Sigmoid colon (tissue), 7 donors: ENCODE data around the gene BRS3. TPM values are rescaled to one million over a fixed set of nuclear protein-coding genes. Genes with fewer than 3 reads are reported as not detected.

ENCODE experiments used
- DNase-seq: peaks from one replicate; pipeline ENCODE4 v3.0.0-alpha.2; 2019
- H3K27ac ChIP-seq, 4 donors: fragments of 200-600 bp; sonication (generic); one replicate each; pipeline ENCODE4 v1.5.1; 2016 to 2019; ENCODE audit warnings: mild to moderate bottlenecking in 1 of 4
- H3K27me3 ChIP-seq, 3 donors: fragments of 200-600 bp; sonication (generic); one replicate each; pipeline ENCODE4 v1.5.1; 2019; ENCODE audit warnings: mild to moderate bottlenecking in 1 of 3
- H3K36me3 ChIP-seq, 4 donors: fragments of 200-600 bp; sonication (generic); one replicate each; pipeline ENCODE4 v1.5.1; 2016 to 2019
- H3K4me1 ChIP-seq, 4 donors: fragments of 200-600 bp; sonication (generic); one replicate each; pipeline ENCODE4 v1.5.1; 2017 to 2019
- H3K4me3 ChIP-seq, 4 donors: fragments of 200-600 bp; sonication (generic); one replicate each; pipeline ENCODE4 v1.5.1; 2017 to 2019; ENCODE audit warnings: mild to moderate bottlenecking in 2 of 4, moderate library complexity in 1 of 4
- H3K9me3 ChIP-seq, 4 donors: fragments of 200-600 bp in 3 of 4; sonication (generic) in 3 of 4; one replicate each; pipeline versions ENCODE4 v1.5.1 to v1.6.1; 2013 to 2019
- EP300 ChIP-seq, 4 donors: sonication (generic); formaldehyde crosslinking; IDR thresholded peaks; one replicate each; pipeline ENCODE4 v1.6.1; 2017; ENCODE audit warnings: antibody characterized with exemption in 4 of 4
- POLR2A ChIP-seq, 2 donors: fragments of 450-650 bp; IDR thresholded peaks; one replicate each; pipeline ENCODE4 v1.6.1; 2016; ENCODE audit warnings: antibody characterized with exemption in 2 of 2, mild to moderate bottlenecking in 2 of 2, moderate library complexity in 2 of 2
- POLR2AphosphoS5 ChIP-seq, 4 donors: sonication (generic); formaldehyde crosslinking; IDR thresholded peaks; one replicate each; pipeline ENCODE4 v1.6.1; 2017; ENCODE audit warnings: antibody characterized with exemption in 4 of 4
- WGBS, 2 donors: extraction: QIAGEN DNeasy Blood & Tissue Kit; methylation state at CpG; one replicate each; pipeline ENCODE4 v1.1.7; 2013; 5-methylcytosine and 5-hydroxymethylcytosine counted together
- intact Hi-C: fragments of 100-400 bp; cut with DNase I; formaldehyde crosslinking; loops from one replicate; pipeline ENCODE4 v1.15.1; 2023
- polyA plus RNA-seq, 3 donors: library from polyadenylated mRNA; stranded (reverse); fragments of 200-250 nt; gene quantifications; one replicate each; pipeline ENCODE4 v1.2.3, GENCODE V29; 2013
- total RNA-seq, 4 donors: library from RNA; depleted of rRNA; stranded (reverse); fragments of >200 nt; gene quantifications; one replicate each; pipeline ENCODE4 v1.1.0, GENCODE V29; 2016
- TF ChIP-seq, protein P1 (sequence below), 4 experiments: fragments of 450-650 bp in 3 of 4; fragments of 200-600 bp in 1 of 4; IDR thresholded peaks; one replicate each; pipeline ENCODE4 v1.5.1; 2016 to 2019; ENCODE audit warnings: antibody characterized with exemption in 4 of 4, mild to moderate bottlenecking in 3 of 4, moderate library complexity in 2 of 4
- donor health status: healthy with polysubstance abuse.
- donor health status: Bipolar disorder and iron deficiency.
- donor health status: healthy.

The BRS3 gene
- total and polyA plus RNA-seq, 7 donors, result not detected

DNA sequence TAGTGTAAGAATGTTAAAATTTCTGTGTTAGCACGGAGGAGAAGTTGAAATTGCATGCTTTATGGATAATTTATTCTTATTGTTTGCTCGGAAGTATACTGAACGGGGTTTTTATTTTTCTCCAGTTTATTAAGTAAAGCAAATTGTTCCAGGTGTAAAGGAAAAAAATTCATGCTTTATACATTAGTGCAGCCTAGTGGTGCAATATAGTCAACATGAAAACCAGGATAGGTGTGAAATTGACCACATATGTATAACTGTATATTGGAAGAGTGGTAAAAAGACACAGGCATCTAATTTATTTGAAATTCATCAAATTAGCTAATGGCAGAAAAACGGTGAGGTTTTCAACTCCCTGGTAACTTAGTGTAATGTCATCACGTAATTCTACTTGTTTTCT lies 959 bp downstream of the BRS3 start:
- Histone ChIP-seq H3K4me1 (no peaks in the 10 kb centered on the region), H3K27me3 (peaks cover 0 to 4% (median 0%) of the 10 kb centered on the region in 3 donors), H3K36me3 (no peaks in the 10 kb centered on the region), H3K4me3 (no peak overlapping the region), H3K27ac (no peak overlapping the region), H3K9me3 (no peaks in the 10 kb centered on the region)
- WGBS, 2 donors, result 38 to 59% methylated on average over 5 of the region's 5 CpGs
- intact Hi-C loops, result no loop called here
- TF ChIP-seq, protein P1, sequence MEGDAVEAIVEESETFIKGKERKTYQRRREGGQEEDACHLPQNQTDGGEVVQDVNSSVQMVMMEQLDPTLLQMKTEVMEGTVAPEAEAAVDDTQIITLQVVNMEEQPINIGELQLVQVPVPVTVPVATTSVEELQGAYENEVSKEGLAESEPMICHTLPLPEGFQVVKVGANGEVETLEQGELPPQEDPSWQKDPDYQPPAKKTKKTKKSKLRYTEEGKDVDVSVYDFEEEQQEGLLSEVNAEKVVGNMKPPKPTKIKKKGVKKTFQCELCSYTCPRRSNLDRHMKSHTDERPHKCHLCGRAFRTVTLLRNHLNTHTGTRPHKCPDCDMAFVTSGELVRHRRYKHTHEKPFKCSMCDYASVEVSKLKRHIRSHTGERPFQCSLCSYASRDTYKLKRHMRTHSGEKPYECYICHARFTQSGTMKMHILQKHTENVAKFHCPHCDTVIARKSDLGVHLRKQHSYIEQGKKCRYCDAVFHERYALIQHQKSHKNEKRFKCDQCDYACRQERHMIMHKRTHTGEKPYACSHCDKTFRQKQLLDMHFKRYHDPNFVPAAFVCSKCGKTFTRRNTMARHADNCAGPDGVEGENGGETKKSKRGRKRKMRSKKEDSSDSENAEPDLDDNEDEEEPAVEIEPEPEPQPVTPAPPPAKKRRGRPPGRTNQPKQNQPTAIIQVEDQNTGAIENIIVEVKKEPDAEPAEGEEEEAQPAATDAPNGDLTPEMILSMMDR (IDR thresholded peaks at IDR 0.05), result no peak
- TF ChIP-seq POLR2AphosphoS5 (IDR thresholded peaks at IDR 0.05), result no peak
- TF ChIP-seq POLR2A (IDR thresholded peaks at IDR 0.05), result no peak
- no peak for TF ChIP-seq EP300 (IDR thresholded peaks at IDR 0.05)
- DNase-seq, result no peak

GRCh38 chrX:136491832-136492231 lies 4.1 kb downstream of the BRS3 start:
- H3K36me3 ChIP-seq, result no peaks in the 10 kb centered on the region
- H3K27ac ChIP-seq, result no peak overlapping the region
- H3K9me3 ChIP-seq, result no peaks in the 10 kb centered on the region
- no peaks in the 10 kb centered on the region for H3K4me1 ChIP-seq
- intact Hi-C loops, result loop anchor here (10.0 kb wide), 2 partner anchors 237 to 467 kb away; partner anchors contain the start of gene MAP7D3
- WGBS, 2 donors, result 71 to 80% methylated on average over 6 of the region's 6 CpGs
- no peak overlapping the region for H3K4me3 ChIP-seq
- TF ChIP-seq POLR2AphosphoS5 (IDR thresholded peaks at IDR 0.05), result no peak
- no peak for TF ChIP-seq EP300 (IDR thresholded peaks at IDR 0.05)
- TF ChIP-seq, protein P1 (IDR thresholded peaks at IDR 0.05), result no peak
- TF ChIP-seq POLR2A (IDR thresholded peaks at IDR 0.05), result no peak
- H3K27me3 ChIP-seq, result peaks cover 0 to 4% (median 0%) of the 10 kb centered on the region in 3 donors
- DNase-seq, result no peak

- DNase-seq, result no peak
- Histone ChIP-seq H3K4me1 (no peaks in the 10 kb centered on the region), H3K36me3 (no peaks in the 10 kb centered on the region), H3K27me3 (no peaks in the 10 kb centered on the region), H3K9me3 (no peaks in the 10 kb centered on the region), H3K4me3 (no peak overlapping the region), H3K27ac (no peak overlapping the region)
- no peak for TF ChIP-seq EP300 (IDR thresholded peaks at IDR 0.05)
- intact Hi-C loops, result loop anchor here (10.0 kb wide), 2 partner anchors 238 to 468 kb away; partner anchors contain the start of gene MAP7D3
- WGBS, 2 donors, result 22 to 35% methylated on average over 1 of the region's 1 CpG
Observed at GRCh38 chrX:136493011-136493410, 5.3 kb downstream of the BRS3 start.

- DNase-seq, result no peak
- WGBS, 2 donors, result 71 to 87% methylated on average over 4 of the region's 4 CpGs
- Histone ChIP-seq H3K36me3 (peaks cover 0 to 2% (median 0%) of the 10 kb centered on the region in 4 donors), H3K9me3 (no peaks in the 10 kb centered on the region), H3K27ac (no peak overlapping the region), H3K4me1 (peaks cover 0 to 12% (median 3%) of the 10 kb centered on the region in 4 donors), H3K4me3 (no peak overlapping the region), H3K27me3 (no peaks in the 10 kb centered on the region)
- TF ChIP-seq POLR2A (IDR thresholded peaks at IDR 0.05) (no peak), POLR2AphosphoS5 (IDR thresholded peaks at IDR 0.05) (no peak), EP300 (IDR thresholded peaks at IDR 0.05) (no peak)
- TF ChIP-seq, protein P1 (IDR thresholded peaks at IDR 0.05), result no peak
- intact Hi-C loops, result loop anchor here (5.0 to 10.0 kb wide), 4 partner anchors 240 to 973 kb away; partner anchors contain the start of genes INTS6L, MAP7D3 and MMGT1
Observed at GRCh38 chrX:136495043-136495442, 7.3 kb downstream of the BRS3 start.

DNA sequence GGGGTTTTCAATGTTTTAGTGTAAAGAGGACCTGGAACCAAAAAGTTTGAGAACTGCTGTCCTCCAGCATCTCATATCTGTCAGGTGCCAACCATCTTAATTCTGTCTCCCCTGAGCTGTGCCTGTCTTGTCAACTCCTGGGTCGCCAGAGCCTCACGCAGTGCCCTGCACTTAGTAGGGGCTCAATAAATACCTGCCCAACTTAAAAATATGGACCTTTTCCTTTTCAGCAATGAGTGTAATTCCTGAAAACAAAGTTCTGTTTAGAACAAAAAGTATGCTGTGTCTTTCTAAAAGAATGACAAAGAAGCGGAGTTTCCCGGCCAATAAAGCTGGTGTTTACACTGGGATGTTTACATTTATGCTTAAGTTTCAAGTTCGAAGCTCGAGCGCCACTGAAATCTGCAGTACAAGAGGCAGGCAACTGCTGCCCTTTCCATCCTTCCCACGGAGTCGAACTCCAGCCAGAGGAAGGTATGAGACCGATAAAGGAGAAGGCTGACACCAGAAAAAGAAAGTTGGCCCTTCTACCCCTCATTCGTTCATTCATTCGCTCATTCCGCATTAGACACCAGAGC lies 8.5 kb downstream of the BRS3 start:
- no peaks in the 10 kb centered on the region for H3K27me3 ChIP-seq
- peak overlapping the region; percentile 90 to 95 (median 93) for H3K27ac ChIP-seq
- H3K4me3 ChIP-seq, result peak overlapping the region; percentile 51 to 73 (median 65)
- H3K9me3 ChIP-seq, result no peaks in the 10 kb centered on the region
- 1 to 6% methylated on average over 13 of the region's 13 CpGs for WGBS, 2 donors
- peaks cover 0 to 12% (median 0%) of the 10 kb centered on the region in 4 donors for H3K36me3 ChIP-seq
- H3K4me1 ChIP-seq, result peaks cover 0 to 12% (median 3%) of the 10 kb centered on the region in 4 donors
- no peak for DNase-seq
- TF ChIP-seq POLR2AphosphoS5 (IDR thresholded peaks at IDR 0.05), result no peak
- TF ChIP-seq, protein P1 (IDR thresholded peaks at IDR 0.05), result no peak
- no peak for TF ChIP-seq POLR2A (IDR thresholded peaks at IDR 0.05)
- no peak for TF ChIP-seq EP300 (IDR thresholded peaks at IDR 0.05)
- intact Hi-C loops, result loop anchor here (2.0 to 10.0 kb wide), 5 partner anchors 31 to 974 kb away; partner anchors contain the start of genes INTS6L, MAP7D3 and MMGT1
